Measurements from ENCODE around the gene NPLOC4.
"Not testable (repeated sequence)": the region's sequence is repeated elsewhere in the genome, so short reads cannot be mapped to it uniquely, and the experiment has no call there.

The NPLOC4 gene

GRCh38 chr17:81533339-81534141 lies 103.4 kb downstream of the NPLOC4 start:
- no peak for DNase-seq (ENCODE audit: low spot score)

DNA sequence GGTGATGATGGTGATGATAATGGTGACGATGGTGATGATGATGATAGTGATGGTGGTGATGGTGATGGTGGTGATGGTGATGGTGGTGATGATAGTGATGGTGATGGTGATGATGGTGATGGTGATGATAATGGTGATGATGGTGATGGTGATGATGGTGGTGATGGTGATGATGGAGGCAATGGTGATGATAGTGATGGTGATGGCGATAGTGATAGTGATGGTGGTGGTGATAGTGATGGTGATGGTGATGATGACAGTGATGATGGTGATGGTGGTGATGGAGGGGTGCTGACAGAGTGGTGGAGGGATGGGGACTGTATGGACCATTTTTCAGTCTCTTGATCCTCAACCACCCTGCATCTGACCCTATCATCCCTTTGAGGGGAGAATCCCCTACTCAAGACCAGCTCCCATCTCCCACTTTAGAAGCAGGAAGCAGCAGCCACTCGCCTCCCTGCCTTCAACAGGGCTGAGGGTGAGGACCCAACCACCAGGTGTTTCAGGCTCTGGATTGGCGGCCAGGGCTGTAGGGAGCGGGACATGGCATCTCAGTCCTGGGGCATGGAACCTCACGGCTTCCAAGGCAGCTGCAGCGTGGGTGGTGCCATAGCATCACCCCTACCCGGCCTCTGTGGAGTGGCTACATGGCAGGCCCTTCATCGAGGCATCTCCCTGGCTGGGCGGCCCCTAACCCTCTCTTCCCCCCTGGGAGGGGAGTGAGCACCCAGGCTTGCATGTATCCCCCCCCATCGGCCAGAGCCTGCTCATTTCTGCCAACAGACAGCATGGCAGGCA lies 104.2 kb downstream of the NPLOC4 start:
- no peak for DNase-seq (ENCODE audit: low spot score)

GRCh38 chr17:81531998-81532404 lies 104.9 kb downstream of the NPLOC4 start:
- DNase-seq (ENCODE audit: low spot score), result not testable (repeated sequence)

- not testable (repeated sequence) for DNase-seq (ENCODE audit: low spot score)
Observed at GRCh38 chr17:81531013-81531412, 105.9 kb downstream of the NPLOC4 start.

DNA sequence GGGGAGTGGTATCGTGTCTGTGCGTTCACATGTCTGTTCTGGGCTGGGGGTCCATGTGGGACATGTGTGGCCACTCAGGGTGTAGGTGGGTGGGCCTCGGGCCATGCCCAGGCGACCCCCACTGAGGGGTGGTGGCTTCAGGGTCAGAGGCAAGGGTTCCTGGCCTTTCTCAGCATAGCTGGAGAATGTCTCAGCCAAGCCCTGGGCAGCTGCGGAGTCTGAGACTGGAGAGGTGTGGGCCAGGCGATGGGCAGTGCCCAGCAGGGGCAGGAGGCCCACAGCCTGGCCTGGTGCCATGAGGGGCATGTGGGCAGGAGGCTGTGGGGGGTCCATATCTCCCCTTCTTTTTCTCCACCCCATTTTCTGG lies 107.5 kb downstream of the NPLOC4 start:
- DNase-seq (ENCODE audit: low spot score), result no peak

DNA sequence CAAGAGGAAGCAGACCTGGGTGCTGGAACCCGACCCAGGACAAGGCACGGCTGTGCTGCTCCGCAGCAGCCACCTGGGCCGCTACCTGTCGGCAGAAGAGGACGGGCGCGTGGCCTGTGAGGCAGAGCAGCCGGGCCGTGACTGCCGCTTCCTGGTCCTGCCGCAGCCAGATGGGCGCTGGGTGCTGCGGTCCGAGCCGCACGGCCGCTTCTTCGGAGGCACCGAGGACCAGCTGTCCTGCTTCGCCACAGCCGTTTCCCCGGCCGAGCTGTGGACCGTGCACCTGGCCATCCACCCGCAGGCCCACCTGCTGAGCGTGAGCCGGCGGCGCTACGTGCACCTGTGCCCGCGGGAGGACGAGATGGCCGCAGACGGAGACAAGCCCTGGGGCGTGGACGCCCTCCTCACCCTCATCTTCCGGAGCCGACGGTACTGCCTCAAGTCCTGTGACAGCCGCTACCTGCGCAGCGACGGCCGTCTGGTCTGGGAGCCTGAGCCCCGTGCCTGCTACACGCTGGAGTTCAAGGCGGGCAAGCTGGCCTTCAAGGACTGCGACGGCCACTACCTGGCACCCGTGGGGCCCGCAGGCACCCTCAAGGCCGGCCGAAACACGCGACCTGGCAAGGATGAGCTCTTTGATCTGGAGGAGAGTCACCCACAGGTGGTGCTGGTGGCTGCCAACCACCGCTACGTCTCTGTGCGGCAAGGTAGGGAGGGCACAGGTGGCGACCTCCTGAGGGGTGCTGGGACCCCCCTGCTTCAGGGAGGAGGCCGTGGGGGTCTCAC lies 108.1 kb downstream of the NPLOC4 start:
- DNase-seq (ENCODE audit: low spot score), result no peak

DNA sequence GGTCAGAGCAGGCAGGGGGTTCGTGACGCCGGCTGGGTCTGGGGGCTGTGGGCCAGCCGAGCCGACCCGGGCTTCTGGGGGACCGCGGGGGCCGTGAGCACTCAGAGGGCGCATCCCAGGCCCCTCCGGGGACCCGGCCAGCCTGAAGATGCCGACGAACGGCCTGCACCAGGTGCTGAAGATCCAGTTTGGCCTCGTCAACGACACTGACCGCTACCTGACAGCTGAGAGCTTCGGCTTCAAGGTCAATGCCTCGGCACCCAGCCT lies 108.6 kb downstream of the NPLOC4 start:
- DNase-seq (ENCODE audit: low spot score), result no peak

DNA sequence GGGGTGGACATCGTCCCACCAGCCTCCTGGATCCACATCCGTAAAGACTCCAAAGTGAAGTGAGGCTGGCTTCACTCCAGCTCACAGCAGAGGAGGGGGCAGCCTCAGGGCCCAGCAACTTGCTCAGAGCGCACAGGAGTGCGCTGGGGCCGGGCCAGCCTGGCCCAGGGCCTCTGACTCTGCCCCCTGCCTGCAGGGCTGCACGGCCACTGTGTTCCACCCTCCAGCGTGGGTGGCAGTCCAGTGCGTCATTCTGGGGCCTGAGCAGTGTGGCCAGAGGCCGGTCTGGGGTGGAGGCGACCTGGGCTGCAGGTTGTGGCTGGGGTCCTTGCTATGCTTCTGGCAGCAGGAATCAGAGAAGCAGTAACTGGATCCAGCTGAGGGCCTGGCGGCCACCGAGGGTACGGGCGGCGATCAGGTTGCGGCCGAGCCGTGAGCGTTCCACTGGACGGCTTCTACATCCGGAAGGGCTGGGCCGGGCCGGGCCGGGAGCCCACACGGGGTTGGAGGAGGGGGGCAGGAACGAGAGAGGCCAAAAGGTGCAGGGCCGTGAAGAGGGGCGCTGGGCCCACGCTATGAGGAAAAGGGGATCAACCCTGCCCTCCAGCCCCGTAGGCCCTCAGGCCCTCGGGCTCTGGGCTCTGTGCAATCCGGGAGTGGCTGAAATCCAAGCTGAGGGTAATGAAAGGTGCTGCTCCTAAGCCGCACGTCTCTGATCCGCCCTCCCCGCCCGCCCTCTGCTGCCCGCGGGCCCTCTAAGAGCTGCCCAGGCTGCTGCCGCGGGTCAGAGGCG lies 109.1 kb downstream of the NPLOC4 start, which contains the start of gene FSCN2:
Gene FSCN2, plus strand, starts transcription at position 787 of the 793 bp plus-strand sequence. CDS start 155 bp downstream, outside the sequence.
- DNase-seq (ENCODE audit: low spot score), result no peak

DNA sequence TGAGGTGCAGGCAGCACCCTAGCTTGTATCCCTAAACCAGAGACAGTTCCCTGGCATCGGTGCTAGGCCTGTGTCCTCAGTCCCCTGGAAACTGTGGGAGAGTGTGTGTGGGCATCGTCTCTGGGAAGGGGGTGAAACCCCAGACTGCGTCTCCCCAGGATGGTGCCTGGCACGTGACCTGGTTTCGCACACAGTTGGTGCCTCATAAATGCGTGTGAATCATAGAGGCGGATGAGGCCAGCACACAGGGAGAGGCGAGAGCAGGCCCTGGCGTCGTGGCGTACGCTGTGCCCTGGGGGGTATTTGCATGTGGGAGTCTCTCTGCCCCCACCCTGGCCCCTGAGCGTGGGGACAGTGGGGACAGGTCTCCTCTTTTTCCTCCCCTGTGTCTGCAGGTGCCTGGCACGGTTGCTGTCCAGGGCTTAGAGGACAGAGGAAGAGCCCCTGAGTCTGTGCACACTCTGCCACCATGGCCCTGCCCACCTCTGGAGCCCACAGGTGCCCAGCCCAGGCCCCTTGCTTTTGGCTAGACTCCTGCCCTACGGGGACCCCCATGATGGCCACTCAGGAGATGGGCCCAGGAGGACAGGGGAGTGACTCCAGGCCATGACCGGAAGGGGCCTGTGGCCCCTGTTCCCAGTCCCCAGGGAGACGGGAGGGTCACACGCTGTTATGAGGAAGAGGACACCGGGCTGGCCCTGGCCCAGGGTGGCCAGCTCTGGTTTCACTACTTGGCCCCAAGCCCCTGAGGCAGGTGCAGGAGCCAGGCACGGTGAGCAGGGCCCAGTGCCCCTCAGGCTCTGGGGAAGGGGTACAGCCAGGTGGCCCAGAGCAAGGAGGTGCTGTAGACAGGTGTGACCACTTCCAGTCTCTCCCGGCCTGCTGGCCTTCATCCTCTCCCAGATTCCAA lies 110.0 kb downstream of the NPLOC4 start:
- DNase-seq (ENCODE audit: low spot score), result no peak

GRCh38 chr17:81524865-81525159 lies 112.1 kb downstream of the NPLOC4 start:
- DNase-seq (ENCODE audit: low spot score), result no peak

DNA sequence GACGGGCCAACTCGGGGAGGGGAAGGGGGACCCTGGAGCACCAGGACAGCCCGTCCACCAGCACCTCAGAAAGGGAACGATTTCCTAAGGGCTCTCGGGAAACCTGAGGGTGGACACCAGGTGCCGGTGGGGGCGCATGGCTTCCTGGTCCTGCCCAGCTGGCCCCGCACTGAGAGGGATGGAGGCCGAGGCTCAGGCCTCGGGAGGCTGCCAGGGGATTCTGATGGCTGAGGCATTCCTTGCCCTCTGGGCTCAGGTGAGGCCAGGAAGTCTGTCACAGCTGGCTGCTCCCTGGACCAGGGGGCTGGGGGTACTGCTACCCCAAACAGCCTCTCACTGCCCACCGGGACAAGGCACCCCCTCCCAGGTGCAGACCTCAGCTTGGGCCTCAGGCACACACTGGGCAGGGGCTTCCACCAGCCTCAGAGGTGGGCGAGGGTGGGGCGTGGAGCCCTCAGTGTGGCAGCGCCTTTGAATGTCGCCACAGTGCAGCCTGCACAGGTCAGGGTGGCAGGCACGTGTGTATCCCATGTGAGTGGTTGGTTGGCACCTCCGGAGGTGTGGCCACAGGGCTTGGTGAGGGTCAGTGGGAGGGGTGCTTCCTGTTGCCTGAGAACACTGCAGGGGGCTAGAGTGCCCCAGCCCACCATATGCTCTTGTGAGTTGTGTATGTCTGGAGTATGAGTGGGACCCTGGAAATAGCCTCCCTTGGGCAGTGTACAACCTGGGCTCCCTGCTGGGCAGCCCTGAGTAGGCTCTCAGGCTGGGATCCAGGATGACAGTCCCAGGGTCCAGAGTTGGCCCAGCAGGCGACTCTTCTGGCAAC lies 112.7 kb downstream of the NPLOC4 start:
- no peak for DNase-seq (ENCODE audit: low spot score)

DNA sequence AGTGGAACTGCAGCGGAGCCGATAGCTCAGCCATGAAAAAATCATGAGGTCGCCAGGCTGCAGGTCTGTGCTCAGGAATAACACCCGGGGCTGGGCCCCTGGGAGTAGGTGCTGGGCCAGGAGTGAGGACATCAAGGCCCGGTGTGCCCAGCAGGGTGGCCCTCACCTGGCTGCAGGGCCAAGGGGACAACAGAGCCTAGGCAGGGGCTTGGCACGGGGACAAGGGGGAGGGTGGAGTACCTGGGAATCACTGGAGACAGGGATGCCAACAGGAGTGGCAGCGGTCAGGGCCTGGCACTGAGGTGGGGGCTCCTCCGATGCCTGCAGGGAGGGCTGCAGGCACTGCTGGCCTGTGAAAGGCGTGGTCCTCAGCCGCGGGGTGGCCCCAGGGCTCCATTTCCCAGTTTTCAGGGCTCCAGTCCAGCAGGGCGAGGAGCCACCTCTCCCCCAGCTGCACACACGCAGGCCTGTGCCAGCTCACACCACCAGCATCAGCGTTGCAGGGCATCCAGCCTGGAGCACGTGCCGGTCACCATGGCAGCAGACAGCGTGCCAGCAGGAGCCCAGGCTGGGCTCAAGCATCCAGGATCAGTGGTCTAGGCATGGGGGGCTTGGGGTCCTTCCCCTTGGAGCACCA lies 113.4 kb downstream of the NPLOC4 start:
- DNase-seq (ENCODE audit: low spot score), result no peak

- peak; percentile 86 for DNase-seq (ENCODE audit: low spot score)
Observed at GRCh38 chr17:81522491-81523401, 114.2 kb downstream of the NPLOC4 start.

DNA sequence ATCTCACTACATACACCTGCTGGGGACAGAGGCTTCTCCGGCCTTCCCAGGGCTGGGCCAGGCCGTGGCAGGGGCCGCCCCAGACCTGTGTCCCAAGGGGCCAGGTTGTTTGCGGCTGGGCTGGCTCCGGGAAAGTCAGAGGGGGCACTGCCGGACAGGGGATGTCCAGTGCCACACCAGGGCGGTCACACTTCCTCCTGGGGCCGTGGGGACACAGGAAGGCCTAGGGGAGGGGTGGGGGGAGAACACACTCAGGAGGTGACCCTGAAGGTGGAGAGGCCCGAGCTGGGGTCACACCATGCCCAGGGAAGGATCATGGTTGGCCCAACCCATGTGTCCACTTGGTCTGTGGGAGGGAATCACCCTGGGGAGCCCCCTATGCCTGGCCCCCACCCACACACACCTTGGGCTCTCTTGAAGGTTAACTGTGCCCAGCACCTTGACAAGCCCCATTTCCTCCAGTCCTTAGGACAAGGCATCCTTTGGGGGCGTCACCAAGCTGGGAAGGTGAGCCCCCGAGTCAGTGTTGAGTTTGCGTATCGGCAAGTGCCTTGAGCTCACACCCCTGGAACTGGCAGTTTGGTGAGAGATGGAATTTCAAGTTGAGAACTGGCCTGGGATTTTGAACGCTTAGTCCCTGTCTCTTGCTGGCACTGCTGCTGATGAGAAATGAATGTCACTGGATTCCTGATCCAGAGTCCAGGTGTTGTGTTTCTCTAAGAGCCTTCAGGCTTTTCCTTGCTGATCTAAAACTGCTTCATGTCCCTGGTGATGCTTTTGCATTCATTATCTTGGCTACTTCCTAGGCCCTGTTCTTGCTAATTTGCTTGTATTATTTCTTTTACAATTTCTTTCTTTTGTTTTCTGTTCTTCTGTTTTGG lies 116.7 kb downstream of the NPLOC4 start:
- no peak for DNase-seq (ENCODE audit: low spot score)

DNA sequence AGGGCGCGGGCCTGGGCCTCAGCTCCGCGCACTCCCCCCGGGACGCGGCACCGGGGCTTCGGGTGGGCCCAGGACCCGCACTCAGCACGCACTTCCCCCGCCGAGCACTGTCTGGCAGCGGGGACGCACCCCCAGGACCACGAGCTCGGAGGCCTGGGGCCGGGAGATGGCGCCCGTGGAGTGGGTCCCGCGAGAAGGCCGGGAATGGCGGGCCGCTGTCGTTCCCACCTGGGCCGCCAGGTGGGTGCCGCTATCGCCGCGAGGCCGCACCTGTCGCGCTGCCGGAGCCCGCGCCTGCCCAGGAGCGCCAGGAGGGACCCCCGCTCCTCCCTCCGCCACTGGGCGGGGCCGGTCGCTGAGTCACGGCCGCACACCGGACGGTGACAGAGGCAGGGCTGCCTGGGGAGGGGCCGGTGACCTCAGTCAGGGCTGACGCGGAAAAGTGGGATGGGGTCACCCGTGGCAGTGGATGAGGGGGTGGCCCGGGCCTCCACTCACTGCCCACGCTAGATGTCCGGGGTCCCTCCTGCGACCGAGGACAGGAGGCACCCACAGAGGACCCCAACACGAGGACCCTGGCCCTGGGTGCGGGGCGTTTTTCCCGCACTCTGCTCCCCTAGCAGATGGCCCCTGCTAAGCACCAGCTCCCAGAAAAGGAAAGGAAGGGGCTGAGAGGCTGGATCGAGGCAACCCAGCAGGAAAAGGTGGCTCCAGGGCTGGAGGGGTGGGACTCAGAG lies 117.5 kb downstream of the NPLOC4 start:
- no peak for DNase-seq (ENCODE audit: low spot score)

GRCh38 chr17:81518785-81519283 lies 118.1 kb downstream of the NPLOC4 start:
- DNase-seq (ENCODE audit: low spot score), result no peak

All from HuH-7 (cell line).